GM12892 (cell line): ENCODE data around the gene TNFSF13B.

Experiments
- POLR2A ChIP-seq: IDR thresholded peaks from 2 replicates; pipeline ENCODE4 v1.6.1; 2011; ENCODE audit warnings: low read depth, low read length, control low read depth
- TAF1 ChIP-seq: IDR thresholded peaks from 2 replicates; pipeline ENCODE4 v1.6.1; 2011; ENCODE audit warnings: low read depth, mild to moderate bottlenecking, control low read depth, low read length, borderline replicate concordance

DNA sequence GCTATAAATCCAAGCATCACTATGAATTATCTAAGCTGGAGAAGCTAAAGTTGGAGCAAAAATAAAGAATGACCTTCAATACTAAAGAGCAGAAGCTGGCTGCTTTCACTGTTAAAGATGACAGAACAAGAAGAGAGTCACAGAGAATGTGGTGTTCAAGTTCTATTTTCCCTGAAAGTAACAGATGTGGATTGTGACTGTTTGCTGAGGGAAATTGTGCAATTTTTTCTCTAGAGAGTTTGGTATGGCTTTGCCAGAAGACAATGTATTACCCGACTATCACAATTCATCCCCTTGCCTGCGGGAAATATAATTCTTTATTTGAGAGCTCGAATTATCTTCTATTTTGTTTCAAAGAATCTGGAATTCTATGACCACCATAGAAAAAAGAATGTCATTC, 83.1 kb downstream of the TNFSF13B start:
- TF ChIP-seq TAF1, result no peak
- no peak for TF ChIP-seq POLR2A
